ENCODE data around the gene BACE2.
"Not testable (repeated sequence)": the region's sequence is repeated elsewhere in the genome, so short reads cannot be mapped to it uniquely, and the experiment has no call there.

BACE2 gene

GRCh38 chr21:41254090-41254700 lies 86.2 kb downstream of the BACE2 start:
- no peak for DNase-seq (ENCODE audit: insufficient read length, low spot score)
- no peak for FAIRE-seq
- no peak for TF ChIP-seq CTCF (IDR thresholded peaks at IDR 0.05; ENCODE audit: insufficient read depth, missing control alignments)

DNA sequence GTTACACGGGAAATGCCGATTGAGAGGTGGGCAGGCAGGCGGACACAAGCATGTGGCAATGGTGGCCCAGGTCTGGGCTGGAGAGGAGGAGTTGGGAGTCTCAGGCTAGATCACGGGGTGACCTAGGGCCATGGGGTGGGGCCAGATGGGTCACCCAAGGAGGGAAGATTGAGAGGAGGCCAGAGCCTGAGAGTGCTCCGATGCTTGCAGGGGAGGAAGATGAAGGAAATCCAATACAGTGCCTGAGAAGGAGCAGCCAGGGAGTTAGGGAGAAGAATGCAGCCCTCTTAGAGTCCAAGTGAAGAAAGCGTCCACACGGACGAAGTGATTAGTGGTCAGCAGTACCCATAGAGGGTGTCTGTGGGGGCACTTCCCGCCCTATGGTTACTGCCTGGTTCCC lies 87.2 kb downstream of the BACE2 start:
- TF ChIP-seq CTCF (IDR thresholded peaks at IDR 0.05; ENCODE audit: insufficient read depth, missing control alignments), result no peak
- DNase-seq (ENCODE audit: insufficient read length, low spot score) (no peak), FAIRE-seq (no peak)

- DNase-seq (ENCODE audit: insufficient read length, low spot score); FAIRE-seq: not testable (repeated sequence)
Measured at GRCh38 chr21:41256231-41256630, 88.3 kb downstream of the BACE2 start.

DNA sequence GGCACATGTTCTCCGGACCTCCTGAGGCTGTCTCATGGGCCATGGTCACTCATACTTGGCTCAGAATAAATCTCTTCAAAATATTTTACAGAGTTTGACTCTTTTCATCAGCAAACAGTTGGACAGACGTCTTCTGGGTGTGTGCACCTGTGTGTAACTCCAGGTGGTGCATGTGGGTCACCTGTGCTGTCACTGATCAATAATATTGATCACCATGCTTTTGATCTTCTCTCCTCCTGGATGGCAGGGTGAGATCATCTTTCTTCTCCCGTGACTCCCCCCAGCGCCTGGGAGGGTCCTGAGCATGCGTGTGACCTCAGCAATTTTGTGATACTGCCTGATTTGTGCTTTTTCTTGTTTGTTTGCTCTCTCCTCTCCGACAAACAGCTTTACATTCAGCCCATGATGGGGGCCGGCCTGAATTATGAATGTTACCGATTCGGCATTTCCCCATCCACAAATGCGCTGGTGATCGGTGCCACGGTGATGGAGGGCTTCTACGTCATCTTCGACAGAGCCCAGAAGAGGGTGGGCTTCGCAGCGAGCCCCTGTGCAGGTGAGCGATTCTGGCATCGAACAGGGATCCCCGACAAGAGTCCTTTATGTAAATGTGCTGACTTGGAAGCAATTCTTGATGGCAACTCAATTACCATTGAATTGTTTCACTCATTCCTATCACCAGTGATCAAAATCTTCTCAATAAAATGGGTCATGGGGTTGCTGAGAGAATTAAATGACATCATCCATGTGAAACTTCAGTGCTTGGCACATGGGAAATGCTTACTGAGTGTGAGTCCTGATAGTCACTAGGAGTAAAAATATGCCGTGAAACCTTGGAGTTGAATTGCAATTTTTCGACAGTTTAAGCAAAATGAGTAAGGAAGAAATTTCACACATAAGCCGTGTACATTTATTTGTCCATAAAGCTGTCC lies 89.1 kb downstream of the BACE2 start:
- FAIRE-seq, result no peak
- no peak for DNase-seq (ENCODE audit: insufficient read length, low spot score)
- TF ChIP-seq CTCF (IDR thresholded peaks at IDR 0.05; ENCODE audit: insufficient read depth, missing control alignments), result no peak

DNA sequence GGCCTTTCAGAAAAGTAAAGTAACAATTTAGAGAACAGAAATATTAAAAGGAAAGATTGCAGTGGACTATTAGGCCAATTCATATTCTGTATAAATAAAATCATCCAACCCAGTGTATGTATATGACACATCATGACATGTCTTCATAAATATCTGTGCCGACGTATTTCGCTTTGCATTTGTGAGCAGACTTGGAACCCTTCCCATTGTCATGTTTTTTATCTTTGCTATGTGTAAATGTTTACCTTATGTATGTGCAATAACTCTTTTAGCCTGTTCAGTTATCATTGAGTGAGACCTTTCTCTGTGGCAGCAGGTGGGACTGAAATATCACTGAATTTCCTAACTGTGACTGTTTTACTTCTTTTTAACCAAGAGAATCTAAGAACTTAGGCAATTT lies 90.7 kb downstream of the BACE2 start:
- TF ChIP-seq CTCF (IDR thresholded peaks at IDR 0.05; ENCODE audit: insufficient read depth, missing control alignments), result no peak
- FAIRE-seq, result no peak
- no peak for DNase-seq (ENCODE audit: insufficient read length, low spot score)

DNA sequence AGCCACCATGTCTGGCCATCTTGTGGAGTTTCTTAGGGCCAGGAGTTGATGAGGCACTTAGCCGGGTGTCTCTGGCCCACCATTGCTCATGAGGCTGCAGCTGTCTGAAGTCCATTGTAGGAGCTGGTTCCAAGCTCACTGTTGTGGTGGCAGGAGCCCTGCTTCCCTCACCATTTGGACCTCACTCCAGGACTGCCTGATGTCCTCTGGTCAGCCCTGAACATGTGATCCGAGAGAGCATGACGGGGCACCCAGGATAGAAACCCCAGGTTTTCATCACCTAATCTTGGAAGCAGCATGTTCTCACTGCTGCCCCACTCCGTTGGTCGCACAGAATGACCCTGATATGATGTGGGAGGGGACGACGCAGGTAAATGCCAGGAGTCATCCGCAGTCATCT lies 92.5 kb downstream of the BACE2 start:
- DNase-seq (ENCODE audit: insufficient read length, low spot score), result no peak
- FAIRE-seq, result no peak
- TF ChIP-seq CTCF (IDR thresholded peaks at IDR 0.05; ENCODE audit: insufficient read depth, missing control alignments), result no peak

- FAIRE-seq (no peak), DNase-seq (ENCODE audit: insufficient read length, low spot score) (no peak)
- TF ChIP-seq CTCF (IDR thresholded peaks at IDR 0.05; ENCODE audit: insufficient read depth, missing control alignments), result no peak
Measured at GRCh38 chr21:41267346-41267745, 99.4 kb downstream of the BACE2 start.
